Parathyroid adenoma (tissue), 2 donors: ENCODE measurements around the gene HSF5.
"Not testable (repeated sequence)": the region's sequence is repeated elsewhere in the genome, so short reads cannot be mapped to it uniquely, and the experiment has no call there.

ENCODE experiments used
- H2AFZ ChIP-seq: fragments of 300-600 bp; sonication (generic); one replicate; pipeline ENCODE4 v1.7.0; 2017; ENCODE audit warnings: antibody characterized with exemption, mild to moderate bottlenecking
- H3K27ac ChIP-seq: fragments of 300-600 bp; sonication (generic); one replicate; pipeline ENCODE4 v1.7.0; 2017
- H3K27me3 ChIP-seq: fragments of 300-600 bp; sonication (generic); one replicate; pipeline ENCODE4 v1.7.0; 2017; ENCODE audit warnings: low read length; ENCODE audit not compliant: control insufficient read depth, insufficient read depth
- H3K36me3 ChIP-seq: fragments of 300-600 bp; sonication (generic); one replicate; pipeline ENCODE4 v1.7.0; 2017; ENCODE audit warnings: low read length; ENCODE audit not compliant: control insufficient read depth, insufficient read depth
- H3K4me1 ChIP-seq: fragments of 300-600 bp; sonication (generic); one replicate; pipeline ENCODE4 v1.7.0; 2017; ENCODE audit warnings: control low read depth
- H3K4me2 ChIP-seq: fragments of 300-600 bp; sonication (generic); one replicate; pipeline ENCODE4 v1.7.0; 2017; ENCODE audit warnings: low read length
- H3K4me3 ChIP-seq: fragments of 300-600 bp; sonication (generic); one replicate; pipeline ENCODE4 v1.7.0; 2017; ENCODE audit warnings: low read depth, low read length
- H3K79me2 ChIP-seq: fragments of 300-600 bp; sonication (generic); one replicate; pipeline ENCODE4 v1.7.0; 2017; ENCODE audit warnings: control low read depth
- H3K9ac ChIP-seq: fragments of 300-600 bp; sonication (generic); one replicate; pipeline ENCODE4 v1.7.0; 2017; ENCODE audit warnings: mild to moderate bottlenecking
- H3K9me3 ChIP-seq: fragments of 300-600 bp; sonication (generic); one replicate; pipeline ENCODE4 v1.7.0; 2017; ENCODE audit warnings: low read length; ENCODE audit not compliant: control insufficient read depth
- TF ChIP-seq, protein P1 (sequence below): fragments of 300-600 bp; sonication (generic); IDR thresholded peaks from one replicate; pipeline ENCODE4 v1.7.0; 2017; ENCODE audit warnings: antibody characterized with exemption, mild to moderate bottlenecking
- donor health status: primary hyperparathyroidism.

The HSF5 gene

DNA sequence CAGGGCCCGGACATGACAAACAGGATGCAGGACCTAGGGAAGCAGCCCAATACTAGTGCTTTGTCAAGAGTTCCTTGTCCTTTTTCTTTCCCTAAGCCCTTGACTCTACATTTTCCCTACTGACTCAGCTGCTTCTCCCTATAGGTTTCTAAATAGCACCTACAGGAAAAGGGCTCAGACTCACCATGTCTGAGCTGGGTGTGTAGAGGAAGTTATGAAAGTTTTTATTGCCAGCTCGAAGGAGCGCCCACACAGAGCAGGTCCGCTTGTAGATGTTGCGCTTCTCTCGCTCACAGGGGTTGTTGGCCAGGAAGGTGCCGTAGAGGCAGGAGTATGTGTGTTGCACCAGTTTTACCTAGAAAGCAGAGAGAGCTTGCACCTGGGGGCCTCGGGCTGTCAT, 15.7 kb upstream of the HSF5 start:
- Histone ChIP-seq H3K79me2 (no peaks in the 10 kb centered on the region), H2AFZ (no peak overlapping the region), H3K4me1 (no peaks in the 10 kb centered on the region), H3K36me3 (no peaks in the 10 kb centered on the region), H3K9me3 (no peaks in the 10 kb centered on the region), H3K27ac (no peak overlapping the region), H3K9ac (no peak overlapping the region), H3K27me3 (no peaks in the 10 kb centered on the region), H3K4me2 (no peak overlapping the region), H3K4me3 (no peak overlapping the region)
- TF ChIP-seq, protein P1, sequence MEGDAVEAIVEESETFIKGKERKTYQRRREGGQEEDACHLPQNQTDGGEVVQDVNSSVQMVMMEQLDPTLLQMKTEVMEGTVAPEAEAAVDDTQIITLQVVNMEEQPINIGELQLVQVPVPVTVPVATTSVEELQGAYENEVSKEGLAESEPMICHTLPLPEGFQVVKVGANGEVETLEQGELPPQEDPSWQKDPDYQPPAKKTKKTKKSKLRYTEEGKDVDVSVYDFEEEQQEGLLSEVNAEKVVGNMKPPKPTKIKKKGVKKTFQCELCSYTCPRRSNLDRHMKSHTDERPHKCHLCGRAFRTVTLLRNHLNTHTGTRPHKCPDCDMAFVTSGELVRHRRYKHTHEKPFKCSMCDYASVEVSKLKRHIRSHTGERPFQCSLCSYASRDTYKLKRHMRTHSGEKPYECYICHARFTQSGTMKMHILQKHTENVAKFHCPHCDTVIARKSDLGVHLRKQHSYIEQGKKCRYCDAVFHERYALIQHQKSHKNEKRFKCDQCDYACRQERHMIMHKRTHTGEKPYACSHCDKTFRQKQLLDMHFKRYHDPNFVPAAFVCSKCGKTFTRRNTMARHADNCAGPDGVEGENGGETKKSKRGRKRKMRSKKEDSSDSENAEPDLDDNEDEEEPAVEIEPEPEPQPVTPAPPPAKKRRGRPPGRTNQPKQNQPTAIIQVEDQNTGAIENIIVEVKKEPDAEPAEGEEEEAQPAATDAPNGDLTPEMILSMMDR, result no peak

DNA sequence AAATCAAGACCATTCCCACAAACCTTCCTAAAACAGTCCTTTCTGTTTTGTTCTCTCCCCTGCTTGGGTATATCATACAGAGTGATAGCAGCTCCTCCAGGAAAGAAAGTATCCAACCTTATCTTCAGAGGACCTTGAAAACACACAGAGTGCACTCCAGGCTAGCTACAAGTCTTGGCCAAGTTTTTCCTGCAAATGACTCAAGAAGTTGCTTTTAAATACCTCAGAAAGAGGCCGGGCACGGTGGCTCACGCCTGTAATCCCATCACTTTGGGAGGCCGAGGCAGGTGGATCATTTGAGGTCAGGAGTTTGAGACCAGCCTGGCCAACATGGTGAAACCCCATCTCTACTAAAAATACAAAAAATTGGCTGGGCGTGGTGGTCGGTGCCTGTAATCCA, 14.9 kb upstream of the HSF5 start:
- H3K4me2 ChIP-seq, H3K27ac ChIP-seq, H3K36me3 ChIP-seq, H3K9me3 ChIP-seq, H3K4me1 ChIP-seq, H2AFZ ChIP-seq, H3K9ac ChIP-seq, H3K4me3 ChIP-seq, H3K79me2 ChIP-seq, H3K27me3 ChIP-seq: not testable (repeated sequence)

DNA sequence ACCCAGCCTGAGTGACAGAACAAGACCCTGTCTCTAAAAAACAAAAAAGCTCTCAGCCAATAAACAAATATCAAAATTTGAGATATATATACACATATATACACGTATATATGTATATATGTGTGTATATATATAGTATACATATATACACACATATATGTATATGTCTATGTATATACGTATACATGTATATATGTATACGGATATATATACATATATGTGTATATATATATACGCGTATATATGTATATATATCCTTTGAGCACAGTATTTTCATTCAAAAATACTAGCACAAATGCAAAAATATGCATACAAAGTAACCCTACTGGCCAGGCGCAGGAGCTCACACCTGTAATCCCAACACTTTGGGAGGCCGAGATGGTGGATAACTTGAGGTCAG, 13.2 kb upstream of the HSF5 start:
- Histone ChIP-seq H3K4me1 (no peaks in the 10 kb centered on the region), H3K9me3 (no peaks in the 10 kb centered on the region), H3K4me2 (no peak overlapping the region), H3K4me3 (no peak overlapping the region), H2AFZ (no peak overlapping the region), H3K27me3 (no peaks in the 10 kb centered on the region), H3K36me3 (no peaks in the 10 kb centered on the region), H3K27ac (no peak overlapping the region), H3K9ac (no peak overlapping the region), H3K79me2 (no peaks in the 10 kb centered on the region)
- TF ChIP-seq, protein P1, result no peak

DNA sequence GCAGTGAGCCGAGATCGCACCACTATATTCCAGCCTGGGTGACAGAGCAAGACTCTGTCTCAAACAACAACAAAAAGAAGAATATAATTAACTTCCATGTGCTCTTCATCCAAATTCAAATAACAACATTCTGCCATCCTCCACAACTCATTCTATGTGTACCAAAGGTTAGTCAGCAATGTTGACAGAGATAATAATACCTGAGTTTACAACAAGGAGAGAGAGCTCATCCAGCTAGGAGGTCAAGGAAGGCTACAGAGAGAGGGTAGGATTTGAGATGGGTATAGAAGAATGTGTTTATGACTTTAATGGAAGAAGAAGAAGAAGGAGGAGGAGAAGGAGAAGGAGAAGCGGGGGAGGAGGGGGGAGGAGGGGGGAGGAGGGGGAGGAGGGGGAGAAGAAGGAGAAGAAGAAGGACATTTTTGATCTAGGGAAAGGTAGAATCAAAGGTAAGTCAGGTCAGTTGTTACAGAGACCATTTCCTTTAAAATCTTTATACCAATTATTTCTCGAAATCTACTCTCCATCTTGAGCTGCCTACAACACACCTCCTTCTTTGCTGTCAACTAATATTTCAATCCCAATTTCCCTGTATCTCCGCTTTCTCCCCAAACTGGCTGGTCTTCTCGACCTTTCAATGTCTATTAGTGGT, 10.1 kb upstream of the HSF5 start:
- no peak overlapping the region for H3K4me2 ChIP-seq
- H3K9me3 ChIP-seq, result no peaks in the 10 kb centered on the region
- H3K36me3 ChIP-seq, result no peaks in the 10 kb centered on the region
- no peak overlapping the region for H3K9ac ChIP-seq
- H3K27me3 ChIP-seq, result no peaks in the 10 kb centered on the region
- H2AFZ ChIP-seq, result no peak overlapping the region
- no peaks in the 10 kb centered on the region for H3K79me2 ChIP-seq
- H3K27ac ChIP-seq, result no peak overlapping the region
- TF ChIP-seq, protein P1, result no peak
- no peak overlapping the region for H3K4me3 ChIP-seq
- H3K4me1 ChIP-seq, result no peaks in the 10 kb centered on the region

DNA sequence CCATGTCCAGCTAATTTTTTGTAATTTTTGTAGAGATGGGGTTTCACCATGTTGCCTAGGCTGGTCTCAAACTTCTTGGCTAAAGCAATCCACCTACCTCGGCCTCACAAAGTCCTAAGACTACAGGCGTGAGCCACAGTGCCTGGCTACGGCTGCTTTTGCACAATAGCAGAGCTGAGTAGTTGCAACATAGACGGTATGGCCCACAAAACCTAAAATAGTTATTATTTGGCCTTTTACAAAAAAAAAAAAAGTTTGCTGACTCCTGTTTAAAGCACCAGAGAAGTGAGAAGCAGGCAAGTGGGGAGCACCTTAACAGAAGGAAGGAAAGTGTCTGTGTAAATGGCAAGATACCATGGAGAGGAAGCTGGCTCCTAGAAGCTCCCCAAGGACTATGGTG, 5.3 kb upstream of the HSF5 start:
- H3K36me3 ChIP-seq, result no peaks in the 10 kb centered on the region
- H3K79me2 ChIP-seq, result no peaks in the 10 kb centered on the region
- TF ChIP-seq, protein P1, result no peak
- H3K4me2 ChIP-seq, result no peak overlapping the region
- no peaks in the 10 kb centered on the region for H3K4me1 ChIP-seq
- H3K27me3 ChIP-seq, result no peaks in the 10 kb centered on the region
- H2AFZ ChIP-seq, result no peak overlapping the region
- no peak overlapping the region for H3K27ac ChIP-seq
- no peak overlapping the region for H3K4me3 ChIP-seq
- no peaks in the 10 kb centered on the region for H3K9me3 ChIP-seq
- H3K9ac ChIP-seq, result no peak overlapping the region
